GM12878 (cell line): ENCODE results near the gene NOS1AP. TPM values are rescaled to one million over a fixed set of nuclear protein-coding genes. Genes with fewer than 3 reads are reported as not detected.

ENCODE experiments used
- ATAC-seq: fragments of 200-7000 bp; cut with Tn5 transposase; 3 replicates; pipeline ENCODE4 v1.9.1; 2020; ENCODE audit warnings: mild to moderate bottlenecking, moderate library complexity
- BruUV-seq: library from RNA; stranded (reverse); fragments of 400-500 nt; replicated peaks from 2 replicates; lab custom pipeline; 2021; lab: Mats Ljungman, UMichigan
- CTCF ChIA-PET: fragments of 300-600 bp; sonication (Branson Sonifier 250); formaldehyde crosslinking; extraction: SDS; loops from one replicate; lab custom pipeline; 2021; ENCODE audit warnings: inconsistent platforms; lab: Yijun Ruan, JAX
- POLR2A ChIA-PET: fragments of 350-600 bp; formaldehyde crosslinking; extraction: SDS; loops from one replicate; lab custom pipeline; 2021; ENCODE audit warnings: inconsistent platforms; lab: Charles Lee
- RAD21 ChIA-PET: fragments of 300-600 bp; sonication (Branson Sonifier 250); formaldehyde crosslinking; loops from one replicate; lab custom pipeline; 2023; ENCODE audit warnings: antibody characterized with exemption; ENCODE audit not compliant: unreplicated experiment; lab: Charles Lee
- SMC1A ChIA-PET: fragments of 300-600 bp; sonication (Branson Sonifier 250); formaldehyde crosslinking; loops from one replicate; lab custom pipeline; 2023; ENCODE audit not compliant: unreplicated experiment, uncharacterized antibody; lab: Charles Lee
- DNase-seq: peaks from one replicate; pipeline ENCODE4 v3.0.0-alpha.2; 2011; ENCODE audit warnings: low read depth, low spot score
- FAIRE-seq: peaks from 3 replicates; lab custom pipeline; 2011; peaks lifted over from hg19 to GRCh38; lab: Jason Lieb, UNC
- H2AFZ ChIP-seq: 2 replicates; pipeline ENCODE4 v1.6.0; 2011; ENCODE audit warnings: low read depth, low read length, control low read depth; ENCODE audit not compliant: control insufficient read depth
- H3K27ac ChIP-seq: 2 replicates; pipeline ENCODE4 v1.5.1; 2011; ENCODE audit warnings: control low read depth; ENCODE audit not compliant: control insufficient read depth, insufficient read depth
- H3K27me3 ChIP-seq, 2 experiments: replicated peaks in 1 of 2; 2 replicates each; pipeline versions ENCODE4 v1.6.0 to v1.6.1; 2011; ENCODE audit warnings: low read length in 1 of 2; ENCODE audit not compliant: control insufficient read depth in 2 of 2, insufficient read depth in 2 of 2
- H3K36me3 ChIP-seq, 2 experiments: 2 replicates each; pipeline ENCODE4 v1.5.1; 2011; ENCODE audit warnings: low read length in 1 of 2; ENCODE audit not compliant: control insufficient read depth in 2 of 2, insufficient read depth in 2 of 2
- H3K4me1 ChIP-seq: 2 replicates; pipeline ENCODE4 v1.6.1; 2011; ENCODE audit warnings: mild to moderate bottlenecking, low read length, moderate library complexity, mixed read lengths; ENCODE audit not compliant: control insufficient read depth, insufficient read depth
- H3K4me2 ChIP-seq: 2 replicates; pipeline ENCODE4 v1.6.0; 2011; ENCODE audit warnings: control low read depth; ENCODE audit not compliant: control insufficient read depth, insufficient read depth
- H3K4me3 ChIP-seq: fragments of 200-600 bp; sonication (generic); 2 replicates; pipeline ENCODE4 v1.5.1; 2016
- H3K79me2 ChIP-seq: 2 replicates; pipeline ENCODE4 v1.6.0; 2011; ENCODE audit warnings: low read length; ENCODE audit not compliant: control insufficient read depth, insufficient read depth
- H3K9ac ChIP-seq: 2 replicates; pipeline ENCODE4 v1.8.0; 2011; ENCODE audit warnings: low read length, control low read depth, mixed read lengths; ENCODE audit not compliant: control insufficient read depth, insufficient read depth
- H3K9me3 ChIP-seq: replicated peaks from 3 replicates; pipeline ENCODE4 v1.5.1; 2011; ENCODE audit warnings: mild to moderate bottlenecking, low read length; ENCODE audit not compliant: control insufficient read depth, insufficient read depth
- H4K20me1 ChIP-seq: 2 replicates; pipeline ENCODE4 v1.6.0; 2011; ENCODE audit not compliant: control insufficient read depth, insufficient read depth
- CHD1 ChIP-seq: IDR thresholded peaks from 2 replicates; pipeline ENCODE4 v1.6.1; 2012; ENCODE audit warnings: low read depth, low read length, improper control_type of control experiment
- CREM ChIP-seq: IDR thresholded peaks from 2 replicates; pipeline ENCODE4 v1.6.1; 2014; ENCODE audit warnings: antibody characterized with exemption, low read depth
- EGR1 ChIP-seq, 2 experiments: IDR thresholded peaks; 1 replicate in 1 of 2; 2 replicates in 1 of 2; pipeline ENCODE4 v1.6.1; 2011 to 2012; ENCODE audit warnings: low read depth in 2 of 2, low read length in 2 of 2, borderline replicate concordance in 1 of 2, mild to moderate bottlenecking in 1 of 2, moderate library complexity in 1 of 2
- HSF1 ChIP-seq: fragments of 150-350 bp; IDR thresholded peaks from 2 replicates; pipeline ENCODE4 v1.6.1; 2014; ENCODE audit warnings: mild to moderate bottlenecking, low read depth, low read length
- IRF3 ChIP-seq: fragments of 450-650 bp; IDR thresholded peaks from 2 replicates; pipeline ENCODE4 v1.6.1; 2014; ENCODE audit warnings: mild to moderate bottlenecking
- IRF5 ChIP-seq: fragments of 450-650 bp; IDR thresholded peaks from 2 replicates; pipeline ENCODE4 v1.6.1; 2017; ENCODE audit warnings: borderline replicate concordance
- KAT2A ChIP-seq: conservative IDR thresholded peaks from 2 replicates; pipeline ENCODE4 v1.6.1; 2011; ENCODE audit warnings: low read depth, low read length; ENCODE audit not compliant: control insufficient read depth
- KLF5 ChIP-seq: fragments of 450-650 bp; IDR thresholded peaks from 2 replicates; pipeline ENCODE4 v1.6.1; 2014; ENCODE audit warnings: mild to moderate bottlenecking; ENCODE audit not compliant: partially characterized antibody
- MLLT1 ChIP-seq: fragments of 450-650 bp; IDR thresholded peaks from 2 replicates; pipeline ENCODE4 v1.6.1; 2016; ENCODE audit warnings: mild to moderate bottlenecking
- NFYA ChIP-seq: IDR thresholded peaks from 2 replicates; pipeline ENCODE4 v1.6.1; 2011; ENCODE audit warnings: low read depth, mild to moderate bottlenecking, low read length, improper control_type of control experiment, borderline replicate concordance
- NR2F1 ChIP-seq: fragments of 450-650 bp; conservative IDR thresholded peaks from 2 replicates; pipeline ENCODE4 v1.6.1; 2017; ENCODE audit warnings: mild to moderate bottlenecking
- PKNOX1 ChIP-seq: fragments of 450-650 bp; IDR thresholded peaks from 2 replicates; pipeline ENCODE4 v1.6.1; 2016; ENCODE audit warnings: mild to moderate bottlenecking
- STAT1 ChIP-seq: fragments of 450-650 bp; conservative IDR thresholded peaks from 2 replicates; pipeline ENCODE4 v1.6.1; 2014; ENCODE audit warnings: antibody characterized with exemption, mild to moderate bottlenecking
- TBL1XR1 ChIP-seq: IDR thresholded peaks from 2 replicates; pipeline ENCODE4 v1.6.1; 2012; ENCODE audit warnings: low read depth, low read length, improper control_type of control experiment
- ZBTB4 ChIP-seq: fragments of 450-650 bp; formaldehyde crosslinking; IDR thresholded peaks from 2 replicates; pipeline ENCODE4 v1.4.0; 2022; ENCODE audit warnings: mild to moderate bottlenecking, moderate library complexity
- WGBS: methylation state at CpG from one replicate; pipeline ENCODE4 v1.1.6; 2016; ENCODE audit warnings: low lambda C conversion rate; ENCODE audit not compliant: insufficient replicate concordance, insufficient coverage; ENCODE audit errors: missing lambda C conversion rate; 5-methylcytosine and 5-hydroxymethylcytosine counted together
- in situ Hi-C: fragments of 300-500 bp; cut with MboI; formaldehyde crosslinking; loops from 9 replicates; pipeline ENCODE4 v1.14.3; 2018; ENCODE audit warnings: mixed read lengths
- intact Hi-C: fragments of 100-400 bp; cut with micrococcal nuclease; formaldehyde crosslinking; loops from one replicate; pipeline ENCODE4 v1.14.2; 2022; ENCODE audit not compliant: unreplicated experiment
- polyA plus RNA-seq, 11 experiments: library from polyadenylated mRNA; depleted of rRNA in 4 of 11; unstranded in 6 of 11; stranded (reverse) in 5 of 11; fragments of >200 nt; fragmentation: Nextera tagmentation in 4 of 11; fragmentation: Illumina TruSeq in 1 of 11; extraction: Ambion mirVana in 4 of 11; extraction: Trizol in 1 of 11; gene quantifications; 1 replicate in 1 of 11; 2 replicates in 10 of 11; pipeline versions ENCODE4 v1.2.1 to v1.2.3, GENCODE V29; 2011 to 2016; ENCODE audit warnings: inconsistent platforms in 2 of 11, missing spikeins in 2 of 11, low read depth in 1 of 11
- total RNA-seq, 4 experiments: library from RNA; depleted of rRNA in 3 of 4; stranded (reverse); fragments of >200 nt in 3 of 4; fragmentation: Illumina TruSeq in 1 of 4; extraction: Trizol in 1 of 4; gene quantifications; 2 replicates each; pipeline versions ENCODE4 v1.2.1 to v1.2.3, GENCODE V29; 2013 to 2021

Gene NOS1AP
- total and polyA plus RNA-seq, 10 of the 15 experiments (the other 5 are each of a cell fraction or from before 2014, with no cell fraction given), result 0.03 to 0.15 TPM; not detected in 8

GRCh38 chr1:162375463-162375862 is 306.0 kb downstream of the NOS1AP start:
- Histone ChIP-seq H3K4me1 (no peaks in the 10 kb centered on the region), H3K4me3 (no peak overlapping the region), H3K4me2 (no peak overlapping the region), H4K20me1 (no peaks in the 10 kb centered on the region; the same call in 1 of the 2 replicates), H3K27ac (no peak overlapping the region), H3K9me3 (no peaks in the 10 kb centered on the region), H3K79me2 (no peaks in the 10 kb centered on the region), H3K27me3 (no peaks in the 10 kb centered on the region), H3K9ac (no peak overlapping the region), H2AFZ (no peak overlapping the region), H3K36me3 (no peaks in the 10 kb centered on the region)
- RAD21 ChIA-PET, result no interaction called here
- ATAC-seq, result no peak
- SMC1A ChIA-PET, result interaction anchor here (0.6 to 1.3 kb wide), 3 partner anchors 12 to 89 kb away, joined by 3 to 4 read pairs (median 3); no protein-coding TSS in a partner anchor
- POLR2A ChIA-PET, result no interaction called here
- in situ Hi-C loops, result no loop called here
- CTCF ChIA-PET, result no interaction called here
- intact Hi-C loops, result no loop called here
- no TSS peak for BruUV-seq
- no peak for DNase-seq
- FAIRE-seq, result no peak
- 47% methylated on average over 8 of the region's 8 CpGs for WGBS
- no peak for TF ChIP-seq CREM
- TF ChIP-seq IRF3, result no peak
- TF ChIP-seq KLF5, result no peak
- TF ChIP-seq MLLT1, result no peak
- no peak for TF ChIP-seq IRF5
- no peak for TF ChIP-seq KAT2A
- no peak for TF ChIP-seq PKNOX1
- no peak for TF ChIP-seq TBL1XR1
- TF ChIP-seq ZBTB4 (CRISPR knock-in tag), result no peak
- TF ChIP-seq CHD1, result no peak
- TF ChIP-seq NFYA, result no peak
- TF ChIP-seq NR2F1, result no peak
- no peak for TF ChIP-seq STAT1
- no peak for TF ChIP-seq EGR1 (IDR thresholded peaks at IDR 0.05; ENCODE audit: borderline replicate concordance in 1 of 2, low read depth in 2 of 2, low read length in 2 of 2)
- no peak for TF ChIP-seq HSF1
